ENCODE data around the gene SCRT2.

GRCh38 chr20:698276-698675, 22.7 kb upstream of the SCRT2 start:
- no peak for TF ChIP-seq CTCF (IDR thresholded peaks at IDR 0.05)
- no peak for TF ChIP-seq POLR2A (IDR thresholded peaks at IDR 0.05)
- TF ChIP-seq EP300 (IDR thresholded peaks at IDR 0.05): no peak
- no peak for TF ChIP-seq POLR2AphosphoS5 (IDR thresholded peaks at IDR 0.05)
